ENCODE measurements around the gene ITGB6.

The ITGB6 gene

GRCh38 chr2:160141419-160141818 is 58.7 kb downstream of the ITGB6 start:
- no peak for TF ChIP-seq CTCF (IDR thresholded peaks at IDR 0.05; ENCODE audit: low read depth, low read length, missing control alignments)
- DNase-seq (ENCODE audit: extremely low read depth, low read depth), result no peak
- H3K4me3 ChIP-seq (replicated peaks; ENCODE audit: low read depth, low read length), result no peak overlapping the region

- H3K4me3 ChIP-seq (replicated peaks; ENCODE audit: low read depth, low read length), result no peak overlapping the region
- no peak for DNase-seq (ENCODE audit: extremely low read depth, low read depth)
- no peak for TF ChIP-seq CTCF (IDR thresholded peaks at IDR 0.05; ENCODE audit: low read depth, low read length, missing control alignments)
Observed at GRCh38 chr2:160140471-160140870, 59.6 kb downstream of the ITGB6 start.

GRCh38 chr2:160139991-160140390 is 60.1 kb downstream of the ITGB6 start:
- DNase-seq (ENCODE audit: extremely low read depth, low read depth), result no peak
- no peak overlapping the region for H3K4me3 ChIP-seq (replicated peaks; ENCODE audit: low read depth, low read length)
- no peak for TF ChIP-seq CTCF (IDR thresholded peaks at IDR 0.05; ENCODE audit: low read depth, low read length, missing control alignments)

- no peak for DNase-seq (ENCODE audit: extremely low read depth, low read depth)
- no peak overlapping the region for H3K4me3 ChIP-seq (replicated peaks; ENCODE audit: low read depth, low read length)
- no peak for TF ChIP-seq CTCF (IDR thresholded peaks at IDR 0.05; ENCODE audit: low read depth, low read length, missing control alignments)
Observed at GRCh38 chr2:160139350-160139749, 60.7 kb downstream of the ITGB6 start.

- no peak for DNase-seq (ENCODE audit: extremely low read depth, low read depth)
- TF ChIP-seq CTCF (IDR thresholded peaks at IDR 0.05; ENCODE audit: low read depth, low read length, missing control alignments), result no peak
Observed at GRCh38 chr2:160138406-160138805, 61.7 kb downstream of the ITGB6 start.

GRCh38 chr2:160137464-160137863 is 62.6 kb downstream of the ITGB6 start:
- no peak for TF ChIP-seq CTCF (IDR thresholded peaks at IDR 0.05; ENCODE audit: low read depth, low read length, missing control alignments)
- H3K4me3 ChIP-seq (replicated peaks; ENCODE audit: low read depth, low read length), result no peak overlapping the region
- no peak for DNase-seq (ENCODE audit: extremely low read depth, low read depth)

More at GRCh38 chr2:160138406-160138805, 61.7 kb downstream of the ITGB6 start:
- no peak overlapping the region for H3K4me3 ChIP-seq (replicated peaks; ENCODE audit: low read depth, low read length)

DNA sequence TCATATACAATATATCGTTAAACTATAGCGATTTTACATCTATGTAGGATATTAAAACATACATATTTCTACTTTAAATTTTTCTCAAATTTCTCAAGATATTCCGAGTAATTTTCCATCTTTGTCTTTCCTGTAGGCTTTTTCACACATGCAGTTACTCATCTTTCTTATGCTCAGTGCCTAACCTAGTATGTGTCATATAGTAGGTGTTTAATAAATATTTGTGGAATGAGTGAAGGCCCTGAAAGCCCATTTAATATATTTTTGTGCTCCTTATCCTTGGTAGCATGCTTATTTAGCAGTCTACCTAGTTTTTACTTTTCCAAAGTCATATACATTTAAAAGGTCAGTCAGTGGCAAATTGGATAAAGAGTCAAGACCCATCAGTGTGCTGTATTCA is 67.3 kb downstream of the ITGB6 start:
- no peak for TF ChIP-seq CTCF (IDR thresholded peaks at IDR 0.05; ENCODE audit: low read depth, low read length, missing control alignments)
- no peak for DNase-seq (ENCODE audit: extremely low read depth, low read depth)
- no peak overlapping the region for H3K4me3 ChIP-seq (replicated peaks; ENCODE audit: low read depth, low read length)

Measured in HFF-Myc (cell line).